GM21381 (cell line): ENCODE measurements around the gene CLCNKA.
"Not testable (repeated sequence)": the region's sequence is repeated elsewhere in the genome, so short reads cannot be mapped to it uniquely, and the experiment has no call there.

Source experiments
- ATAC-seq: cut with Tn5 transposase; IDR thresholded peaks from one replicate; pipeline ENCODE4 v1.9.1; 2021; ENCODE audit warnings: mild to moderate bottlenecking, moderate library complexity; ENCODE audit not compliant: unreplicated experiment

The CLCNKA gene

GRCh38 chr1:16017076-16017460 is 4.8 kb upstream of the CLCNKA start:
- no peak for ATAC-seq

DNA sequence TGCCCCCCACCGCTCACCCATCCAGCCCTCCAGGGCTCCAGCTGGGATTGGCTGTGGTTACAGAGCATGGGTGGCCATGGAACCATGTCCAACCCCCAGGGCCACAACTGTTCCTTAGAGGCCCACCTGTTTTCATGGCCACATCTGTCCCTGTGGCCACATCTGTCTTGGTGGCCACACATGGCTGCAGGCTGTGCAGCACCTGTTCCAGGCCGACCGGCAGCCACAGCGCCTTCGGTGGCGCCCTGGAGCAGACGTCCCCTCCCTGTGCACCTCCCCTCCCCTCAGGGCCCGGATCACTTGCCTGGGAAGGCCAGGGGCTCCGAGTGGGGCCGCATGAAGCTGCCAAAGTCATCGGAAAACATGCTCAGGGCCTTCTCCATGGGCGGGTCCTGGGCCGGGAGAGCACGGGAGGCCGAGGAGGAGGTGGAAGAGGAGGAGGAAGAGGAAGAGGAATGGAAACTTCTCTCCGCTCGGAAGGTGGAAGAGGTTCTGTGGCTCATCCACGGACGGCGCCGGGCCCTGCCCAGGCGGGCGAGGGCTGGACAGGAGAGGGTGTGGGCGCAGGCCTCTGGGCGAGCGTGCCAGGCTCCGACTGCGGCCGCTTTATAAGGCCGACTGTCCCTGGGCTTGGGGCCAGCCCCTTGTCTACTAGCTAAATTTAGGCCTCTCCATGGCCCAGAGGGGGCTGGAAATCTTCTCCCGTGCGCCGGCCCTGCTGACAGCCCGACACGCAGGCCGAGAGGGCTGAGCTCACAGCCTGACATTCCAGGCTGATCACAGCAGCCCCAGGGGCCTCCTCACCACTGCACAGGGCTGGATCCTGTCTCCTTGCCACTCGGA is 4.2 kb upstream of the CLCNKA start, which contains the start of gene HSPB7:
HSPB7 (minus strand) TSS at position 583 of the 843 bp plus-strand sequence; CDS start at position 503, 80 bp downstream.
- no peak for ATAC-seq

DNA sequence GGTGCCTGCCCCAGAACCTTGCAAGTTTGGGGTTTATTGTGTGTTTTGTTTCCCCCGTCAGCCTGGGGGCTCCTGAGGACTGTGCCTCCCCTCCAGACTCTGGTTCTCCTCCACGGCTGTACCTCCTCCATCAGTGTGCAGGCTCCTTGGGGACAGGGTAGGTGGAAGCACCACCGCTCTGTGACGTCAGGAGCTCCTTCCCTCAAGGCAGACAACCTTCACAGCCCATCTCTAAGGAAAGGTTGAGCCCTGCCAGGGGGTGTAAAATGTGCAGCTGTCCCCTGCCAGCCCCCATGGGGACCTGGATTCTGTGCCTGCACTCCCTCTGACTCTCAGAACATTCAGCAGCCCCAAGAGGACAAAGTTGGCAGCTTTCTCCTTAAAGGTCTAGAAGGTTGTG is 3.5 kb upstream of the CLCNKA start:
- no peak for ATAC-seq

DNA sequence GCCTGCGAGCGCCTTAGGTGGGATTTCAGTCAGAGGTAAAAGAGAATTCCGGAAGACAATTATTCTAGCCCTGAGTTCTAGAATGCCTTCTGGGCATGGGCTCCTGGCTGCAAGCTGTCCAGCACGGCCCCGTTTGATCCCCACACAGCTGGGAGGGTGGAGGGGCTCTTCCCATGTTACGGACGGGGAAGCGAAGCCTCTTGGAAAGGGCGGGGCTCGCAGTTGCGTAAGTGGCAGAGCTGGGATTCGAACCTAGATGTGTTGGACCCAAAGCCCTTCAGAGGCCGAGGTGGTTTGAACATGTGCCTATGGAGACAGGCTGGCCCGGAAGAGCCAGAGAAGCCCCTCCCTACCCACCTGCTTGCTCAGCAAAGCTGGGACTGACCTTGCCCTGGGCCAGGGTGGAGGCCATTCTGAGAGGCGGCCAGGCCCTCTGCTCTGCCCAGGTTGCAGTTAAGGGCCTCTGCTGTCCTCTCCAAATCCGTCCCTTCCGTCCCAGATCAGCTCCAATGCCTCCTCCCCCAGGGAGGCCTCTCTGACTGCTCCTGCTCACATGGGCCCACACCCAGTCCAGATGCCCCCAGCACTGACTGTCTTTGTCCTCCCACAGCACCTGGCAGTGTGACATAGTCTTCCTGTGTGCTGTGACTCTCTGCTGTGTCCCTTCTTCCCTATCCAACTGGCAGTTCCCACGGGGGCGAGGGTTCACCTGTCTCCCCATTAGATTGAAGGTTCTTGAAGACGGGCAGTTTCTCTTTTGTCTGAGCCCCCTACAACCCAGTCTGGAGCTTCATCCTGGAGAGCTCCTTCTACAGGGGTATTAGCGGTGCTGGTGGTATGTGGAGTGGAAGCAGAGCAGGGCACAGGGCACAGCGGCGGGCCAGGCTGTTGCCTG is 2.8 kb upstream of the CLCNKA start:
- ATAC-seq: no peak

GRCh38 chr1:16019644-16020277 is 2.1 kb upstream of the CLCNKA start:
- ATAC-seq: no peak

- no peak for ATAC-seq
These were observed 1.5 kb upstream of the CLCNKA start for GRCh38 chr1:16020325-16020724.

GRCh38 chr1:16020878-16021277 is 958 bp upstream of the CLCNKA start:
- not testable (repeated sequence) for ATAC-seq

DNA sequence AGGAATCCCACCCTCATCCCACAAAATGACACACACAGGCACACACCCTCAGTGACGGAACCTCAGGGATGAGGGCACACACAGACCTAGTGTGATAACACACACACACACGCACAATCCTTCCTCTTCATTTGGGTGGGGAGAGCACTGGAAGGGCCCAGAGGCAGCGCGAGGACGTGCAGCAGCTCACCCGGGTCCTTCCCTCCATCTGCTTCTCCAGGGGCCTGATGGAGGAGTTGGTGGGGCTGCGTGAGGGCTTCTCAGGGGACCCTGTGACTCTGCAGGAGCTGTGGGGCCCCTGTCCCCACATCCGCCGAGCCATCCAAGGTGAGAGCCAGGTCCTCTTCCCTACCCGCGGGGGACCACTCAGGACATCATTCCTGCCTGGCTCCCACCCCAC is 557 bp downstream of the CLCNKA start:
- no peak for ATAC-seq

- no peak for ATAC-seq
These were observed 1.3 kb downstream of the CLCNKA start for GRCh38 chr1:16023050-16023653.

- not testable (repeated sequence) for ATAC-seq
These were observed 4.5 kb downstream of the CLCNKA start for GRCh38 chr1:16026302-16026701.

DNA sequence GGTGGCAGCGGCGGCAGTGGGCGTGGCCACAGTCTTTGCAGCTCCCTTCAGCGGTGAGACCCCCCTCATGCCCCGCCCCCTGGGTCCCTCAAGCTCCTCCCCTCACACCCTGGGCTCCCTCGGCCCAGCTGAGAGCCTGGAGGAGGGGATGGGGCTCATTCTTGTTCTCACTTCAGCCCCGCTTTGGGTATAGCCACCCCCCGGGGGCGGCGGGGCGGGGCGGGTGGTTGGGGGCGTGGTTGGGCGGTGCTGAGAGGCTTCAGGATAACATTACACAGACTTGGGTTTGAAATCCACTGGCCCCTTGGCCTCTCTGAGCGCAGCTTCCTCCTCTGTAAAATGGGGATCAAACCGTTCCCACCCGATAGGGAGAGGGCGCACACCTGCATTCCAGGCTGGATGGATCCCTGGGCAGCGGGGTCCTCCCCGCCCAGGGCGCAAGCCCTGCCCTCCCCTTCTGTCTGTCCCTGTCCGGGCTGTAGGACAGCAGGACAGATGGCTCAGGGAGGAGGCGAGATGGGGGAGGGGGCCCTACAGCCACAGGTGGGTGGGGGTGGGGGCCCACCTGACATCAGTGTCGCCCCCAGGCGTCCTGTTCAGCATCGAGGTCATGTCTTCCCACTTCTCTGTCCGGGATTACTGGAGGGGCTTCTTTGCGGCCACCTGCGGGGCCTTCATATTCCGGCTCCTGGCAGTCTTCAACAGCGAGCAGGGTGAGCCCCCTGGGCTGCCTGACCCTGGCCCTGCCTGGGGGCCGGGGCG is 5.1 kb downstream of the CLCNKA start:
- no peak for ATAC-seq

DNA sequence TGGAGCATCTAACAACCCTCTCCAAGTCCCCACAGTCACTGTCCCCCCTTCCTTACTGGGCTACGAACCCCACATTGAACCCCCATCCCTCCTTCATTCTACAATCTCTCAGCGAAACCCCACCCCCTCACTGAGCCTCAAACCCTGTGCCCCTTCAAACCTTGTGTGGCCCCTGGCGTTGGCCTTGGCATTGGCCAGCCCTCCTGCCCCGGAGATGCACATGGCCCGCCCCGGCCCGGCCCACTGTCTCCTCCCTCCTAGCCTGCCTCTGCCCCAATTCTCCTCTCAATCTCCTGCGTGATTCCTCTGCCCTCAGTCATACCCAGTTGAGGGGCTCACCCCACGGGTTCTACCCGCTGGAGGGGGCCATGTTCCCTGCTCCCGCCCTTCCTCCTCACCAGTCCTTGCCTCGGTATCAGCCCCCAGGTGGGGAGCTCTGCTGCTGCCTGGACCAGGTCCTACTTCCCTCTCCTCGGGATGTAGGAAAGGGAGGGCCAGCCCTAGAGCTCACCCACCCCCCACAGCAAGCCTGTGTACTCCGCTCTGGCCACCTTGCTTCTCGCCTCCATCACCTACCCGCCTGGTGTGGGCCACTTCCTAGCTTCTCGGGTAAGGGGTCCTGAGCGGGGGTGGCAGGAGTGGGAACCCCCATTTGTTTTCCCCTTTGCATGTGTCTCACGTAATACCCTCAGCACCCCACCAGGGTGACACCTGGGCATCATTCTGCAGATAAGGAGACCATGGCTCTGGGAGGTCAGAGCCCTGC is 6.6 kb downstream of the CLCNKA start:
- no peak for ATAC-seq

DNA sequence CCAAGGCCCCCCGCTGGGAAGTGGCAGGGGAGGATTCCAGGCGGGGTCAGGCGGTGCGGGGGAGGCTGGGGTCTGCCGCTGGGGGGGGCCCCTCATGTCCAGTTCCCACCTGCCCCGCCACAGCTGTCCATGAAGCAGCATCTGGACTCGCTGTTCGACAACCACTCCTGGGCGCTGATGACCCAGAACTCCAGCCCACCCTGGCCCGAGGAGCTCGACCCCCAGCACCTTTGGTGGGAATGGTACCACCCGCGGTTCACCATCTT is 7.1 kb downstream of the CLCNKA start:
- not testable (repeated sequence) for ATAC-seq

DNA sequence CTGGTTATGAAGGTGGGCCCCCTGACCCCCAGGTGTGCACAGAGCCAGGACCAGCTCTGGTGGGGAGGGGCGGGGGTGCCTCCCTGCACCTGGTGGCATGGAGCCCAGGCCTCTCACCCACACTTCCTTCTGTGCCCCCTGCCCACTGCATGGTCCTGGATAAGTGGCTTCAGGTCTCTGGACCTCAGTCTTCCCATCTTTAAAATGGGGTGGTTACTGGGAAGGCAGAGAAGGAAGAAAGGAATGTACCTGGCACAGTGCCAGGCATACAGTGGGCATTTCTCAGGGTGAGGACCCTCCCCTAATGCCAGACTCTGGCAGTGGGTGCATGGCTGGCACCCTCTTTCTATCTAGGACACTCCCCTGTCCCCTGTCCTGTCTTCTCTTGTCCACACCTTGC is 7.5 kb downstream of the CLCNKA start:
- ATAC-seq: no peak

DNA sequence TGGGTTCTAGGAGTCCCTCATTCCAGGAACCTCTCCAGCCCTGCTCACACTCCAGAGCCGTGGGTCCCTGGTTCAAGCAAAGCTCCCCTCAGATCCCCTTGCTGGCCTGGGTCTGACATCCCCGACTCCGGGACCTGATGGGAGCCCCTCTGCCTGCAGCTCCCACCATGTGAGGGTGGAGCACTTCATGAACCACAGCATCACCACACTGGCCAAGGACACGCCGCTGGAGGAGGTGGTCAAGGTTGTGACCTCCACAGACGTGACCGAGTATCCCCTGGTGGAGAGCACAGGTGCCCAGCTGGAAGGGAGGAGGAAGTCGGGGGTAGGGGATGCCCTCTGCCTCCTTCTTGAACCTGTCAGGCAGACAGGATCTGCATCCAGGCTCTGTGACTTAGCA is 9.7 kb downstream of the CLCNKA start:
- no peak for ATAC-seq

DNA sequence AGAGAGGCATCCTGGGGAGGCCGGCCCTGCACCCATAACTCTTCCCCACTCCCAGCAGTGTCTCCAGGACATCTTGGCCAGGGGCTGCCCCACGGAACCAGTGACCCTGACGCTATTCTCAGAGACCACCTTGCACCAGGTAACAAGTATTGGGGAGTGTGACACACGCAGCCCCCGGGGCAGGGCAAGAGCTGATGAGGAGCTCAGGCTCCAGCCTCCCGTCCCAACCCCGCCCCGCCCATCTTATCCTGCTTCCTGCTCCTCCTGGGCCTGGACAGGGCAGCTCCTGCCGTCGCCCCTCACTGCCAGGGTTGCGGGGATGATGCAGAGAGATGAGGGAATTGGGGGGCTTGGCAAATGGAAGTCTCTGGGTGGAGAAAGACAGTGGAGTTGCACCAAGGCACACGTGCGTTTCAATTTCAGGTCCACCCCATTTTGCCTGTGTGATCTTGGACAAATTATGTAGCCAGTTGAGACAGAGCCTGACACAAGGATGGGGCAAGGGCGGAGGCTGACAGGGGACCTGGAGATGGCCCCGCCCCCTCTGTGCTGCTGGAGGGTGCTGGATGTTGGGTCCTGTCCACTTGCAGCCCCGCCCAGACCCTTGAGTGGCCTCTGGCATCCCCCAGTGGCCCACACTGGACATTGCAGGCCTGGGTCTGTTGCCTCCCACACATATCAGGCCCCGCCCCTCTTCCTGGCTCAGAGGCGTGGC is 10.7 kb downstream of the CLCNKA start:
- ATAC-seq: no peak

DNA sequence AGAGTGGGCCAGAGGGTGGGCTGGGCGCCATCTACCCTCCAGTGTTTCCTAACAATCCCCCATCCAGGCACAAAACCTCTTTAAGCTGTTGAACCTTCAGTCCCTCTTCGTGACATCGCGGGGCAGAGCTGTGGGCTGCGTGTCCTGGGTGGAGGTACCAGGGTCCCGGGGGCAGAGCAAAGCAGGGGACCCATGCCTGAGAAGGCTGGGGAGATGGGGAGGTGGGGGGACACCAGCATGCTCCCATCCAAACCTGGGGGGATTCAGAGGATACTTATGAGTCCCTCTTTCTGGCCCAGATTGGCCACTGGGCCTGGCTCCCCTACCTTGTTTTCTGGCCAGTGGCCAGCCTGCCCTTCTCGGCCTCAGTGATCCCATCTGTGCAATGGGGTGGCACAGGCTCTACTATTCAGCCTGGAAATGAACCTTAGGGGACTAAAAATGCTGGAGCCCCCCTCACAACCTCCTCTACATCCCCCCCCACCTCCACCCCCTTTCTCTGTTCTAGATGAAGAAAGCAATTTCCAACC is 11.3 kb downstream of the CLCNKA start:
- ATAC-seq: not testable (repeated sequence)

- not testable (repeated sequence) for ATAC-seq
These were observed 14.6 kb downstream of the CLCNKA start for GRCh38 chr1:16036461-16036860.

DNA sequence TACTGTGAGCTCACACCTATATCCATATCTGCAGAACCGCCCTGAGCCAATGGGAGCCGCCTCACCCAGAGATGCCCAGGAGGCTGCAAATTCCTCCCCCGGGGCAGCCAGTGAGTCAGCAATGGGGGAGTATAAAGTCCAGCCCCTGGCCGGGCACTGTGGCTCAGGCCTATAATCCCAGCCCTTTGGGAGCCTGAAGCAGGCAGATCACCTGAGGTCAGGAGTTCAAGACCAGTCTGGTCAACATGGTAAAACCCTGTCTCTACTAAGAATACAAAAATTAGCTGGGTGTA is 16.7 kb downstream of the CLCNKA start:
- no peak for ATAC-seq
